GM19043 (cell line): ENCODE data around the gene DROSHA.
"Not testable (repeated sequence)": the region's sequence is repeated elsewhere in the genome, so short reads cannot be mapped to it uniquely, and the experiment has no call there.

Experiments
- ATAC-seq: cut with Tn5 transposase; IDR thresholded peaks from one replicate; pipeline ENCODE4 v1.9.1; 2021; ENCODE audit warnings: low read depth; ENCODE audit not compliant: unreplicated experiment

The DROSHA gene

GRCh38 chr5:31385774-31386537 lies 145.9 kb downstream of the DROSHA start:
- no peak for ATAC-seq

- ATAC-seq, result no peak
These were observed 148.2 kb downstream of the DROSHA start for GRCh38 chr5:31383734-31384133.

GRCh38 chr5:31382051-31382878 lies 149.6 kb downstream of the DROSHA start:
- ATAC-seq, result no peak

- no peak for ATAC-seq
These were observed 150.6 kb downstream of the DROSHA start for GRCh38 chr5:31381299-31381698.

- ATAC-seq, result no peak
These were observed 151.8 kb downstream of the DROSHA start for GRCh38 chr5:31380049-31380448.

- ATAC-seq, result no peak
These were observed 153.1 kb downstream of the DROSHA start for GRCh38 chr5:31378838-31379237.

- ATAC-seq, result no peak
These were observed 153.8 kb downstream of the DROSHA start for GRCh38 chr5:31378136-31378535.

GRCh38 chr5:31377274-31377946 lies 154.5 kb downstream of the DROSHA start:
- no peak for ATAC-seq

GRCh38 chr5:31375999-31376720 lies 155.7 kb downstream of the DROSHA start:
- ATAC-seq, result no peak

GRCh38 chr5:31372124-31372523 lies 159.8 kb downstream of the DROSHA start:
- no peak for ATAC-seq

GRCh38 chr5:31366941-31367340 lies 165.0 kb downstream of the DROSHA start:
- ATAC-seq, result no peak

- no peak for ATAC-seq
These were observed 166.1 kb downstream of the DROSHA start for GRCh38 chr5:31365776-31366175.

GRCh38 chr5:31364881-31365636 lies 166.8 kb downstream of the DROSHA start:
- no peak for ATAC-seq

- no peak for ATAC-seq
These were observed 168.8 kb downstream of the DROSHA start for GRCh38 chr5:31362931-31363568.

GRCh38 chr5:31362529-31362900 lies 169.4 kb downstream of the DROSHA start:
- ATAC-seq, result no peak

- not testable (repeated sequence) for ATAC-seq
These were observed 170.0 kb downstream of the DROSHA start for GRCh38 chr5:31361704-31362528.

- no peak for ATAC-seq
These were observed 170.7 kb downstream of the DROSHA start for GRCh38 chr5:31361234-31361633.

- ATAC-seq, result no peak
These were observed 172.1 kb downstream of the DROSHA start for GRCh38 chr5:31359839-31360238.

- no peak for ATAC-seq
These were observed 174.9 kb downstream of the DROSHA start for GRCh38 chr5:31357038-31357437.
